ENCODE results near the gene GSDME.

DNA sequence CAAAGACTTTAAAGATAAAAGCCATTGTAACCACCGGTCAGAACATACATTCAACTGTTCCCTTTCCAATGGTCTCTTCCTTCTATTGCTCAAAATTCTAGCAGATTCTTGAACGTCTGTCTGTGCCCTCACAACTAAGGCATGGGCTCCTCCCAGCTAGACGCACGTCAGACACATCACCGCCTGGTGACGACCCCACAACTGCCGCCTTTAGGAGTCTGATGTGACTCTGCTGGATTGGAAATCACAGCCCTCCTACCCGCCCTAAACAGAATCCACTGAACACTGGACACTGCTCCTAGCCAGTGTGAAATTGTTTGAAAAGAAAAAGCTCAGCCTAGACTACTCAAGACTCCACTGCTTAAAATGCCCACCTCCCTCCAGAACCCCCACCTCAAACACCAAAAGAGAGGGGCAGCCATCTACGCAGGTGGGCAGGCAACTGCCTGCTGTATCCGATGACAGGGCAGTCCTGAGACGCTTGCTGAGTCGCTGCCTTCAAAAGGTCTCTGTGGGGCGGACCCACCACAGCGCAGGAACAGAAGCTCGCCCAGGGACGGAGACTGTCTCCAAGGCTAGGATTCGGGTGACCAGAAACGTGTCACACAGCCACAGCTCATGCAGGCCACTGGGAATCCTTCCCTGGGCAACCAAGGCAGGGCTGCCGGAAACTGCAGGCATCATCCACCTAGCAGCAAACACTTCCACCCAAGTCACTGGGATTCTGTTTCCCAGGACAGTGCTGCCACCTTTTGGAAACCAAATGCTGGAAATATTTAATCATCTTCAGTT is 34.7 kb downstream of the GSDME start:
- TF ChIP-seq POLR2A (IDR thresholded peaks at IDR 0.05; ENCODE audit: low read length) = no peak
- TF ChIP-seq KDM5A (IDR thresholded peaks at IDR 0.05) = no peak
- TF ChIP-seq, protein P1, sequence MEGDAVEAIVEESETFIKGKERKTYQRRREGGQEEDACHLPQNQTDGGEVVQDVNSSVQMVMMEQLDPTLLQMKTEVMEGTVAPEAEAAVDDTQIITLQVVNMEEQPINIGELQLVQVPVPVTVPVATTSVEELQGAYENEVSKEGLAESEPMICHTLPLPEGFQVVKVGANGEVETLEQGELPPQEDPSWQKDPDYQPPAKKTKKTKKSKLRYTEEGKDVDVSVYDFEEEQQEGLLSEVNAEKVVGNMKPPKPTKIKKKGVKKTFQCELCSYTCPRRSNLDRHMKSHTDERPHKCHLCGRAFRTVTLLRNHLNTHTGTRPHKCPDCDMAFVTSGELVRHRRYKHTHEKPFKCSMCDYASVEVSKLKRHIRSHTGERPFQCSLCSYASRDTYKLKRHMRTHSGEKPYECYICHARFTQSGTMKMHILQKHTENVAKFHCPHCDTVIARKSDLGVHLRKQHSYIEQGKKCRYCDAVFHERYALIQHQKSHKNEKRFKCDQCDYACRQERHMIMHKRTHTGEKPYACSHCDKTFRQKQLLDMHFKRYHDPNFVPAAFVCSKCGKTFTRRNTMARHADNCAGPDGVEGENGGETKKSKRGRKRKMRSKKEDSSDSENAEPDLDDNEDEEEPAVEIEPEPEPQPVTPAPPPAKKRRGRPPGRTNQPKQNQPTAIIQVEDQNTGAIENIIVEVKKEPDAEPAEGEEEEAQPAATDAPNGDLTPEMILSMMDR (IDR thresholded peaks at IDR 0.05) = peak; percentile 26; the same call in 2 of the 3 replicates
- TF ChIP-seq EP300 (IDR thresholded peaks at IDR 0.05) = no peak
- TF ChIP-seq ZSCAN20 (CRISPR knock-in tag; IDR thresholded peaks at IDR 0.05) = no peak
- no peak for TF ChIP-seq NPAS2 (CRISPR knock-in tag; IDR thresholded peaks at IDR 0.05; ENCODE audit: borderline replicate concordance)
- TF ChIP-seq CBX2 (IDR thresholded peaks at IDR 0.05; ENCODE audit: borderline replicate concordance, low read depth) = no peak
- no peak for TF ChIP-seq CHD2 (IDR thresholded peaks at IDR 0.05; ENCODE audit: low read length, partially characterized antibody)
- no peak for TF ChIP-seq RFX5 (IDR thresholded peaks at IDR 0.05)
- TF ChIP-seq, protein P2, sequence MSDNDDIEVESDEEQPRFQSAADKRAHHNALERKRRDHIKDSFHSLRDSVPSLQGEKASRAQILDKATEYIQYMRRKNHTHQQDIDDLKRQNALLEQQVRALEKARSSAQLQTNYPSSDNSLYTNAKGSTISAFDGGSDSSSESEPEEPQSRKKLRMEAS (IDR thresholded peaks at IDR 0.05) = no peak
- no peak for TF ChIP-seq MYC (IDR thresholded peaks at IDR 0.05; ENCODE audit: borderline replicate concordance, low read length)
- TF ChIP-seq, protein P3, sequence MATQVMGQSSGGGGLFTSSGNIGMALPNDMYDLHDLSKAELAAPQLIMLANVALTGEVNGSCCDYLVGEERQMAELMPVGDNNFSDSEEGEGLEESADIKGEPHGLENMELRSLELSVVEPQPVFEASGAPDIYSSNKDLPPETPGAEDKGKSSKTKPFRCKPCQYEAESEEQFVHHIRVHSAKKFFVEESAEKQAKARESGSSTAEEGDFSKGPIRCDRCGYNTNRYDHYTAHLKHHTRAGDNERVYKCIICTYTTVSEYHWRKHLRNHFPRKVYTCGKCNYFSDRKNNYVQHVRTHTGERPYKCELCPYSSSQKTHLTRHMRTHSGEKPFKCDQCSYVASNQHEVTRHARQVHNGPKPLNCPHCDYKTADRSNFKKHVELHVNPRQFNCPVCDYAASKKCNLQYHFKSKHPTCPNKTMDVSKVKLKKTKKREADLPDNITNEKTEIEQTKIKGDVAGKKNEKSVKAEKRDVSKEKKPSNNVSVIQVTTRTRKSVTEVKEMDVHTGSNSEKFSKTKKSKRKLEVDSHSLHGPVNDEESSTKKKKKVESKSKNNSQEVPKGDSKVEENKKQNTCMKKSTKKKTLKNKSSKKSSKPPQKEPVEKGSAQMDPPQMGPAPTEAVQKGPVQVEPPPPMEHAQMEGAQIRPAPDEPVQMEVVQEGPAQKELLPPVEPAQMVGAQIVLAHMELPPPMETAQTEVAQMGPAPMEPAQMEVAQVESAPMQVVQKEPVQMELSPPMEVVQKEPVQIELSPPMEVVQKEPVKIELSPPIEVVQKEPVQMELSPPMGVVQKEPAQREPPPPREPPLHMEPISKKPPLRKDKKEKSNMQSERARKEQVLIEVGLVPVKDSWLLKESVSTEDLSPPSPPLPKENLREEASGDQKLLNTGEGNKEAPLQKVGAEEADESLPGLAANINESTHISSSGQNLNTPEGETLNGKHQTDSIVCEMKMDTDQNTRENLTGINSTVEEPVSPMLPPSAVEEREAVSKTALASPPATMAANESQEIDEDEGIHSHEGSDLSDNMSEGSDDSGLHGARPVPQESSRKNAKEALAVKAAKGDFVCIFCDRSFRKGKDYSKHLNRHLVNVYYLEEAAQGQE (IDR thresholded peaks at IDR 0.05) = no peak
- no peak for TF ChIP-seq HOXB13 (CRISPR knock-in tag; IDR thresholded peaks at IDR 0.05; ENCODE audit: low read depth)
